ENCODE results near the gene COX11.

The COX11 gene

DNA sequence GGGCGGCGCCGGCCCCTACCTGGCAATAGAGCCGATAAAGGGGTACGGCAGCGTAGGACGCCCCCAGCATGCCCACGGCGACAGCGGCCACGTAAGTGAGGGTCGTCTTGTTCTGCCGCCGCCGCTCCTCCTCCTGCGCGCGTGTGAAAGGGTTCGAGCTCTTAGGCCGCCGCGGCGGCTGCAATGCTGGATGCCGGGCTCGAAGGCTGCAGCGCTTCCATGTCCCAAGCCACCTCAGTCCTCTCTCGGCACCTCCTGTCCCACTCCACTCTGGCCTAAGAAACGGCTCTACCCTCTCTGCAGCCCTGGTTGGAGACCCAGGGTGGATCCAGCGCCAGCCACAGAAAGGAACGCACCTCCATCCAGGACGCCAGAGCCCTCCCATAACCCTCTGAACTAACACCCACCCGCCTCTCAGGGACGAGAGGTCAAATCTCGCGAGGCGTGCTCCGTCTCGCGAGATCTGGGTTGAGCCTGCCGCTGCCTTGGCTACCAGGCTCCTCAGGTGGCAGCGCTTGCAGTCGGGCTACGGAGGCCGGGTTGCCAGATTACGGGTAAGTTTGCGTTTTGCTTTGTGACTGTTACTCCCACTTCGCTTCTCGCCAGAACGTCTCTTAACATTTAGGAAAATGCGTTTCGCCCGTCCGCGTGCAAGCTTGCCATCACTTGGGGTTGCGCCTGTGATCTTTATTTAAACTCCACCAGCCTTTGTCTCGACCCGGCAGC is at the start of gene COX11, which contains the start of gene STXBP4:
Gene COX11 (minus strand): TSS at position 393 of the 726 bp plus-strand sequence. CDS start 8 bp downstream, at position 385.
Gene STXBP4 (plus strand): TSS at position 504 of the 726 bp plus-strand sequence. CDS start 17,455 bp downstream, outside the sequence.
- DNase-seq (ENCODE audit: low read depth in 2 of 2, low spot score in 1 of 2) = peak; percentile 70 to 85

DNA sequence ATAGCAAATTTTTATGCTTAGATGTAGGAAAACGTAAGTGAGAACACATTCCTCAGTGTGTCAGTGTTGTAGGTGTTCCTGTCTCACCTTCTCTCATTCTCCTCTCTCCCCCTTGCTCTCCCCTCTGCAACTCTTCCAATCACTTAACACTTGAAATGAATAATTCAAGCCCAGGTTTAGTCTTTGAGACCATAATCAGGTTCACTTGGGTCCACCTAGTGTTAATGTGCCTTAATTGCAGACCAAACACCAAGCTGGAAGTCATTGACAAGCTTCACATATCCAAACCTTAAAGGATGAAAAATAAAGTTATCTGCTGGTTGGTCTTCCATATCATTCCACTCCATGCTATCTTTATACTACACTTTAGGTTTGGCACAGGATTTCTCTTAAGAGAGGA is 37.1 kb upstream of the COX11 start:
- no peak for DNase-seq (ENCODE audit: low read depth in 2 of 2, low spot score in 1 of 2)

- no peak for DNase-seq (ENCODE audit: low read depth in 2 of 2, low spot score in 1 of 2)
Measured at GRCh38 chr17:55004484-55004883, 36.0 kb upstream of the COX11 start.

GRCh38 chr17:55002458-55002857 is 34.0 kb upstream of the COX11 start:
- no peak for DNase-seq (ENCODE audit: low read depth in 2 of 2, low spot score in 1 of 2)

GRCh38 chr17:54996441-54996840 is 28.0 kb upstream of the COX11 start:
- no peak for DNase-seq (ENCODE audit: low read depth in 2 of 2, low spot score in 1 of 2)

DNA sequence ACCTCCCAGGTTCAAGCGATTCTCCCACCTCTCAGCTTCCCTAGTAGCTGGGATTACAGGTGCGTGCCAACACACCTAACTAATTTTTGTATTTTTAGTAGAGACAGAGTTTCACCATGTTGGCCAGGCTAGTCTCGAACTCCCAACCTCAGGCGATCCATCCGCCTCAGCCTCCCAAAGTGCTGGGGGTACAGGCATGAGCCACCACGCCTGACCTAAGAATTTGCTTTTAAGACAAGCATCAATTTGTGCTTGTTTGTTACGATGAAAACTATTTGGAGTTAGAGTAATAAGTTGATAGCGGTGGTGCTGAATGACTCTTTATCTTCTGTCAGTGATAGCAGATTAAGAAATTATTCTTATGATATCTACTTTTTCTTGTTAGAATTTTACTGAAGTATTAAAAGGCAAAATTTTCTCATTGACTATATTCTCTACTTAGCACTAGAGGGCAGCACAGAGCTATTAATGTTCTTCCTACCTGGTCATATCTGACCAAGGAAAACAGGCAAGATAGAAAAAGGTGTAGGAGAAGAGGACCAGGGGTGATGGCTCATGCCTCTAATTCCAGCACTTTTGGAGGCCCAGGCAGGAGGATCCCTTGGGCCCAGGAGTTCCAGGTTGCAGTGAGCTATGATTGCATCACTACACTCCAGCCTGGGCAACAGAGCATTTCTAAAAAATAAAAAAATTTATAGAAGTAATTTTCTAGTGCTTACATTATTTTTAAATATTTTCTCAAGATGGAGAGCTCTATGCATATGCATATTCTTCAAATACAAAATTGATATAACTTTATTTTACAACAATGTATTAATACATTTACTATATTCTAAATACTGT is 24.6 kb upstream of the COX11 start:
- no peak for DNase-seq (ENCODE audit: low read depth in 2 of 2, low spot score in 1 of 2)

DNA sequence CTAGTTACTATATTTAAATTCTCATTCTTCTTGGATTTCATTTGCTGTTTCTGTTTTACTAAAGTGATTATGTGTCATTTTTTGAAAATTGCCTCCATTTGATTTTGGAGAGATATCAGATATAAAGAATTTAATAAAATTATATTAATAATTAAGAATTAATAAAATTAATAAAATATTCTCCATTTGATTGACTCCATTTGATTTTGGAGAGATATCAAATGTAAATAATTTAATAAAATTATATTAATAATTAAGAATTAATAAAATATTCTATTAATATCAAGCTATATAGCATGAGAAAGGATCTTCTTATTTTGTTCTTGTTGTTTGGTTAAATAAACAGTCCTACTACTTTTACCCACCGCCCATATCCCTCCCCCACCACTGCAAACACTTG is 23.1 kb upstream of the COX11 start:
- DNase-seq (ENCODE audit: low read depth in 2 of 2, low spot score in 1 of 2) = no peak

GRCh38 chr17:54990118-54990517 is 21.7 kb upstream of the COX11 start:
- no peak for DNase-seq (ENCODE audit: low read depth in 2 of 2, low spot score in 1 of 2)

- no peak for DNase-seq (ENCODE audit: low read depth in 2 of 2, low spot score in 1 of 2)
Measured at GRCh38 chr17:54985476-54985875, 17.0 kb upstream of the COX11 start.

DNA sequence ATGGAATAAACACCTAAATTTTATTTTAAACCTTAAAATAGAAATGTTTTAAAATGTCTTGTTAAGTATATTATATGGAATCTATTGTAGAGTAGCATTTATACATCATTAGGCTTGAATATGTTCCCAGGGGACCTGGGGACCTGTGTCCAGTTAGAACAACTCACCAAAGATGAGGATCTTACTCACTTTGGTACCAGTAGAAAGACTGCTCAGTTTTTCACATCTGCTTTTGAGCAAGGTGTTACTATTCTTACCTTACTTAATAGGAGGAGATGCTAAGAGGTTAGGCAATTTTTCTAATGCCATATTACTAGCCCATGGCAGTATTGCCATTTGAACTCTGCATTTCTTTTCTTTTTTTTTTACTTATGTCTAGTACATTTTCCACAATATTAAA is 14.8 kb upstream of the COX11 start:
- no peak for DNase-seq (ENCODE audit: low read depth in 2 of 2, low spot score in 1 of 2)

DNA sequence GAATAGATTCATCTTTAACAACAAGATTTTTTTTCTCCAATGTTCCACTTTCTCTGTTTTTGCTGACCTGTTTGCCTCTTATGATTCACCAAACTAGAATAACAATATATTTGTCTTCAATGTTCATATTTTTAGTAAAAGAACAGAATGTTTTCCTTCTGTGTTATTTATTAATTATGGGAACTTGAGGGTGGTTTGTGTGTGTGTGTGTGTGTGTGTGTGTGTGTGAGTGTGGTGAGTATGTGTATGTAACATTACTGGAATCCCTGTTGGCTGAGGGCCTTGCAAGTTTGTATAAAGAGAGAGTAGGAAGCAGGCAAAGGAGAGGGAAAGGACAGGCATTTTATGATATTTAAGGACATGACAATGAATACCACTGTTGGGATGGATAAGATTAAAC is 13.9 kb upstream of the COX11 start:
- DNase-seq (ENCODE audit: low read depth in 2 of 2, low spot score in 1 of 2) = no peak

DNA sequence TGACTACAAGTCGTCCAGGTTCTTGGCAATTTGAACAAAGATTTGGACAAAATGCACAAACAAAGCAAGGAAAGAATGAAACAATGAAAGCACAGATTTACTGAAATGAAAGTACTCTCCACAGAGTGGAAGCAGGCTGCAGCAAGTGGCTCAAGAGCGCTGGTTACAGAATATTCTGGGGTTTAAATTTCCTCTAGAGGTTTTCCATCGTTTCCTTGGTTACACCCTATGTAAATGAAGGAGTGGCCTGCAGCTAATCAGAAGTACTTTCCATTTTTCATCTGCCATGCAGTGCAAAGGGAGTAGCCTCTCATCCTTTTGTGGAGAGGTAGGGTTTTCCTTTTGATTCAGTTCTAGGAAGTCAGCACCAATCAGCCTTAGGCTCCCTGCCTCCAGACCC is 11.9 kb upstream of the COX11 start:
- no peak for DNase-seq (ENCODE audit: low read depth in 2 of 2, low spot score in 1 of 2)

- no peak for DNase-seq (ENCODE audit: low read depth in 2 of 2, low spot score in 1 of 2)
Measured at GRCh38 chr17:54979657-54980056, 11.2 kb upstream of the COX11 start.

- no peak for DNase-seq (ENCODE audit: low read depth in 2 of 2, low spot score in 1 of 2)
Measured at GRCh38 chr17:54977744-54978143, 9.3 kb upstream of the COX11 start.

DNA sequence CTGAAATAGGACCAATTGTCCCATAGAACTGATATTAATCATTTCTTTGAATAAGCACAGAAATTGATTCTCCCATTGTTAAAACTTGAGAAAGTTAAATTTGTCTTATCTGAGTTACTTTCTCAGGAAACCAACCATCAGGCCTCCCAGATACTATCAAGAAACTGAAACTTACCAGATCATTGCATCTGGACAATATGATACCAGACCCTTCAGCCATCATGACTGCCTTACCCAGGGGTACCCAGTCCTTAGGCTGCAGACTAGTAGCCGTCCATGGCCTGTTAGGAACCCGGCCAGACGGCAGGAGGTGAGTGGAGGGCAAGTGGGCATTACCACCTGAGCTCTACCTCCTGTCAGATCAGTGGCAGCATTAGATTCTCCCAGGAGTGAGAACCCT is 7.9 kb upstream of the COX11 start:
- DNase-seq (ENCODE audit: low read depth in 2 of 2, low spot score in 1 of 2) = no peak

DNA sequence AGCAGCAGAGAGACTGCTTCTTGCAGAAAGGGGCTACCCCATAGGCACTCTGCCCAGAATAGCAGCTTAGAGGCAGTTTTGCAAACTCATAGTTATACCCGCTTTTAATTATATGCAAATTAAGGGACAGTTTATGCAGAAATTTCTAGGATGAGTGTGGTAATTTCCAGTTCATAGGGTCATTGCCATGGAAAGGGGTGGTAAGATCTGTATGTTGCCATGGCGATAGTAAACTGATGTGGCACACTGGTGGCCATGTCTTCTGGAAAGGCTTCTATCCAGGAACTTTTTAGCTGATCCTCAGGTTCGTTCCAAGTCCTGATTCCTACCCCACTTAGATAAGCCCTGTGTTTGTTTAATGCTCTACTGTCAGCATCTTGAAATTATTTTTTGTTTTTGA is 6.3 kb upstream of the COX11 start:
- DNase-seq (ENCODE audit: low read depth in 2 of 2, low spot score in 1 of 2) = no peak

DNA sequence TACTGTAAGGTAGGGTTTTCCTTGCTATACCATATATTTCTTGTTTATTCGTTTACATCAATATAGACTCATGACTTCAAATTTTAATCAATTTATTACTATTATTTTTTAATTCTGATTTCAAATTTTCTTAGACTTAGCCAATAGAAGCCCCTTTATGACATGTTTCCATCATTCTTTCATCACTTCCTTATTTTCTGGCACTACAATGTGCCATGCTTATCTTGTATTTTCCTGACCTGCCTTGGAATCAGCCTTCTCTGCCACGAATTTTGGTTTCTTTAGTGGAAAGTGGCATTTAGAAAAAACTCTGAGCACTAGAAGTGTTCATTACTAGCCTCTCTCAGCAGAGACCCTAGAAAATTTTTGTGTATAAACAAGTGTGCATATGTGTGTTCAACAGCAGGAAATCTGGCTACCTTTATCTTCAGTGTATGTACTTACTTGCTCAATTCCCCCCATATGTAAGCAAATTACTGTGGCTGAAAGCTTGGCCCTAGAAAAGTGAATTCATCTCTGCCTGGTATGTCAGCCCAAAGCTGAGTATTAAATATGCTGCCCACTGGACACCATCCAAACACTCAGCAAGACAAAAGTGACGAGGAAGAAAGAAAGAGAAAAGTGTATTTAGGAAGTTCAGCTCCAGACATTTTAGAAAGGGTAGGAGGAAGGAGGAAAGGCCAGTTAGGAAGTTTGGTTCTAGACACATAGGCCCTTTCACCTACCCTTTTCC is 4.1 kb upstream of the COX11 start:
- DNase-seq (ENCODE audit: low read depth in 2 of 2, low spot score in 1 of 2) = no peak

DNA sequence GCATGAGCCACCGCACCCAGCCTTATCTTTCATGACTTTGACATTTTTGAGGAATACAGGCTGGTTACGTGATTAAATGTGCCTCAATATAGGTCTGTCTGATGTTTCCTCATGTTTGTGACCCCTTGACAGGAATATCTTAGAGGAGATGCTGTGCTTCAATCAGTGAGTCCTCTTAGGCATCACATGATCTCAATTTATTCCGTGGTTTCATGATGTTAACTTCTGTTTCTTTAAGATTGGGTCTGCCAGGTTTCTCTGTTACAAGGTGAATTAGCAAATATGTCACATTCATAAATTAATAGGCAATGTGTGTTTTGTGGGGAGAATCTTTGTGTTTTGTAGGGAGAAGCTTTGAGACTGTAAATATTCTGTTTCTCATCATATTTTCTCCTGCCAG is 3.4 kb upstream of the COX11 start:
- DNase-seq (ENCODE audit: low read depth in 2 of 2, low spot score in 1 of 2) = no peak

GRCh38 chr17:54971147-54971546 is 2.7 kb upstream of the COX11 start:
- DNase-seq (ENCODE audit: low read depth in 2 of 2, low spot score in 1 of 2) = no peak

DNA sequence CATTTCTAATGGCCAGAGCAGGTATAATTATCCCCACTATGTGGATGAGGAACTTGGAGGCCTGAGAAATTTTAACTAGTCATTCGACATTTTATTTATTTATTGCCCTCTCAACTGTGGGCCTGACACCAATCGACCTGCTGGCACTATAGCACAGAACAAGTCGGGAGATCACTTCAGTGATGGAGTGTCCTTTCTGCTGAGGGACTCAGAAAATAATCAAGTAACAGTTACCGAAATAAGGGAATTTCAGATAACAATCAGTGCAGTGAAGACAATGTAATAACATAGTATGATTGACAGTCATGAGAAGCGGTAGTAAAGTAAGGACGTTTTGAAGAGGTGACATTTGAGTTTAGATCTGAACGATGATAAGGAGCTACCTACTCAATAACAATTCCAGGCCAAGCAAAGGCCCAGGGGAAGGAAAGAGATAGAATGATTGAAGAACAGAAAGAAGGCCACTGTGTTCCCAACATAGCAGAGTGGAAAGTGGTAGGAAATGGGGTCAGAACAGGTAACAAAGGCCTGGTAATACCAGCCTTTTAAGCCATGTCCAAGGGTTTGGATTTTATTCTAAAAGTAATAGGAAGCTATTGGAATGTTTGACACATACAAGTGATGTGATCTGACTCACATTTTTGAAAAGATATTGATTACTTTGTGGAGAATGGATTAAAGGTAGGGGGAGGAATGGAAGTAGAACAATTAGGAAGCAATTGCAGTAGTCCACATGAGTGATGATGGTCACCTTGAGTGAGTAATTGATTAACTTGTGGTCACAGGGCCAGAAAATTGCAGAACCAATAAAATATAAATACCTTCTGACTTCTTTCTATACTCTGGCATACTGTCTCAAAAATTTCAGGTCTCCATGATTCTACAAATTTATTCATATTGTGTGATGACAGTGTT is 1.5 kb upstream of the COX11 start:
- DNase-seq (ENCODE audit: low read depth in 2 of 2, low spot score in 1 of 2) = no peak

DNA sequence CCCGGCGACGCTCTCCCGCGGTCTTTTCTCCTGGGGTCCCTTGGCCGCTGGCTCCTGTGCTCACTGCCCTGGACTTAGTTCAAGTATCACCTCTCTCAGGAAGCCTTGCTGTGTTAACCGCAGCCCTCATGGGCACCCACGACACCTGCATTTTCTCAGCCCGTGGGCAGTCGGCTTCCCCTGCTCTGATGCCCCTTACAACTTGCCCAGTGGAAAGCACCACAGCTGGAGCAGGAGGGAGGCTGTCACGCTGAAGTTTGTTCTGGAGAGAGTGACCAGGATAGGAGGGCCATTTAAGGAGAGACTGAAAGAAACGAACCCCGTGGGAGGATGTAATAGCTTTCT is 506 bp upstream of the COX11 start:
- DNase-seq (ENCODE audit: low read depth in 2 of 2, low spot score in 1 of 2) = peak; percentile 1 to 9

All from stimulated activated CD8-positive, alpha-beta memory T cell treated with anti-CD3 and anti-CD28 coated beads, Interleukin-4, amount 100 ng/mL, for 1 hour (primary cell).